ENCODE results near the gene PERCC1. TPM values are rescaled to one million over a fixed set of nuclear protein-coding genes. Genes with fewer than 3 reads are reported as not detected.

The PERCC1 gene
- polyA plus RNA-seq, 2 donors = not detected

DNA sequence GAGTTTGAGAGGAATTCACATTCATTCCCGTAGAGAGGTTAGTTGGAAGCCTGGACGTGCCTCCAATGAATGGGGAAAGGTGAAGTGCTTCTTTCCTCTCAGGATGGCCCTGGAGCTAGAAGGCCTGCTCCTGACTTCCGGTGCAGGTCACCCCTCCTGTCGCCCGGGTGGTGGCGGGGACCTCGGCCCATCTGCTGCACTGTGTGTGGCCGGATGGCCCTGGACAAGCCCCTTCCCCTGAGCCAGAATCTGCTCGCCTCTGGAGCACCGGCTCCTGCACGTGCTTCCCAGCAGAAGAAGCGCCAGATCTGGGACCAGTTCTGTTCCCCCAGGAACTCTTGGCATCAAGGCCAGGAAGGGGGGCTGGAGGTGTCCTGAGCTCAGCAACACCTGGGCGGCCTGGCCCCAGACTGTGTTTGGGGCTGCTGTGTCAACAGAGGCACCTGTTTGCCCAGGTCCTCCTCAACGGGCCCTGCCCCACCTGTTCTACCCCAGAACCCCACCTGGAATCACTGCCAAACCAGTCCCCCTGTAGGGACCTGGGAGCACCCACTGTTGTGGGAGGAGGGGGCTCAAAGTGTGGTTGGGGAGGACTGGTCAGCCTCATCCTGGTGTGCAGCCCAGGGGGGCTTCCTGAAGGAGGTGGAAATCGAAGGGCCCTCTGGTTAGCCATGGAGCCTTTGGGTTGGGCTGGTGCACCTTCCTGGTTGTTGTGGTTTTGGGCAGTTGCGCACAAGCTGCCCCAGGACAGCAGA is 5.1 kb upstream of the PERCC1 start:
- H3K9me3 ChIP-seq (ENCODE audit: control insufficient read depth in 2 of 2, insufficient read depth in 1 of 2, low read depth in 1 of 2, low read length in 1 of 2) = no peaks in the 10 kb centered on the region
- H3K36me3 ChIP-seq (ENCODE audit: control insufficient read depth in 2 of 2, insufficient read depth in 2 of 2, low read length in 1 of 2) = no peaks in the 10 kb centered on the region
- H3K27ac ChIP-seq (ENCODE audit: low read depth in 2 of 2, low read length in 1 of 2) = no peak overlapping the region
- WGBS, 2 donors = 80 to 85% methylated on average over 16 of the region's 16 CpGs
- no peaks in the 10 kb centered on the region for H3K27me3 ChIP-seq (ENCODE audit: control insufficient read depth in 1 of 2, insufficient read depth in 2 of 2, low read length in 2 of 2)
- H3K4me3 ChIP-seq (ENCODE audit: low read depth in 1 of 2, low read length in 2 of 2) = no peak overlapping the region
- no peaks in the 10 kb centered on the region for H3K4me1 ChIP-seq (ENCODE audit: control insufficient read depth in 2 of 2, insufficient read depth in 2 of 2, low read length in 1 of 2)

DNA sequence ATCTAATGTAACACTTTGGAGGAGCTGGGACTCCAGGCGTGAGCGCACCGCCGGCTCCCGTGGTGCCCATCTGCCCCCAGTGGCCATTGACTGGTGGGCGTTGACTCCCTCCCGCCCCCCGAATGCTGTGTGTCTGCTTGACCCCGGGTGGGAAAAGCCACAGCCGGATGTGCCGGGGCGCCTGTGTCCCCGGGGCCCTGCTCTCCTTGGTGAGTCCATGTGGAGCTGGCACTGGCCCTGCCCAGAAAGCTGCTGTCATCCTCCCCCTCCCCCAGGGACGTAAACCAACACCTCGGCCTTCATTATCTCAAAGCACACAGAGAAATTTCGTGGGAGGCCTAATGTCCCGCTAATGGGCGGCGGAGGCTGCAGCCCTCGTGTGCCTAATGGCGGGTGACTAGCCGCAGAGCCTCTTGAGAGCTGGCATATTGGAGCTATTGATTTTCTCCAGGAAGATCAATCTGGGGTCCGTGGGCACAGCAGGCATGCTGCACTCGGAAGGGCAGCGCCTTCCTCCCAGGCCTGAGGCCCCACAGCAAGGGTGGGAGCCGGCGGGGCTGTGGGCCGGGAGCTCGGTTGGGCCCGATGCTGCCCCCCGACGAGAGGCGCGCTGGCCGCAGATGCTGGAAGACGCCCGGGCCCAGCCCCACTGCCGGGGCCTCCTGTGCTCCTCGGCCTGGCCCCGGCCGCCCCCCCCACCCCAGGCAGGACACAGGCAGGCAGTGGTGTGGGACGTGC is 4.0 kb upstream of the PERCC1 start:
- H3K27ac ChIP-seq (ENCODE audit: low read depth in 2 of 2, low read length in 1 of 2) = no peak overlapping the region
- no peaks in the 10 kb centered on the region for H3K4me1 ChIP-seq (ENCODE audit: control insufficient read depth in 2 of 2, insufficient read depth in 2 of 2, low read length in 1 of 2)
- H3K9me3 ChIP-seq (ENCODE audit: control insufficient read depth in 2 of 2, insufficient read depth in 1 of 2, low read depth in 1 of 2, low read length in 1 of 2) = no peaks in the 10 kb centered on the region
- no peaks in the 10 kb centered on the region for H3K27me3 ChIP-seq (ENCODE audit: control insufficient read depth in 1 of 2, insufficient read depth in 2 of 2, low read length in 2 of 2)
- 78 to 79% methylated on average over 38 to 42 of the region's 42 CpGs for WGBS, 2 donors
- no peaks in the 10 kb centered on the region for H3K36me3 ChIP-seq (ENCODE audit: control insufficient read depth in 2 of 2, insufficient read depth in 2 of 2, low read length in 1 of 2)
- H3K4me3 ChIP-seq (ENCODE audit: low read depth in 1 of 2, low read length in 2 of 2) = no peak overlapping the region

DNA sequence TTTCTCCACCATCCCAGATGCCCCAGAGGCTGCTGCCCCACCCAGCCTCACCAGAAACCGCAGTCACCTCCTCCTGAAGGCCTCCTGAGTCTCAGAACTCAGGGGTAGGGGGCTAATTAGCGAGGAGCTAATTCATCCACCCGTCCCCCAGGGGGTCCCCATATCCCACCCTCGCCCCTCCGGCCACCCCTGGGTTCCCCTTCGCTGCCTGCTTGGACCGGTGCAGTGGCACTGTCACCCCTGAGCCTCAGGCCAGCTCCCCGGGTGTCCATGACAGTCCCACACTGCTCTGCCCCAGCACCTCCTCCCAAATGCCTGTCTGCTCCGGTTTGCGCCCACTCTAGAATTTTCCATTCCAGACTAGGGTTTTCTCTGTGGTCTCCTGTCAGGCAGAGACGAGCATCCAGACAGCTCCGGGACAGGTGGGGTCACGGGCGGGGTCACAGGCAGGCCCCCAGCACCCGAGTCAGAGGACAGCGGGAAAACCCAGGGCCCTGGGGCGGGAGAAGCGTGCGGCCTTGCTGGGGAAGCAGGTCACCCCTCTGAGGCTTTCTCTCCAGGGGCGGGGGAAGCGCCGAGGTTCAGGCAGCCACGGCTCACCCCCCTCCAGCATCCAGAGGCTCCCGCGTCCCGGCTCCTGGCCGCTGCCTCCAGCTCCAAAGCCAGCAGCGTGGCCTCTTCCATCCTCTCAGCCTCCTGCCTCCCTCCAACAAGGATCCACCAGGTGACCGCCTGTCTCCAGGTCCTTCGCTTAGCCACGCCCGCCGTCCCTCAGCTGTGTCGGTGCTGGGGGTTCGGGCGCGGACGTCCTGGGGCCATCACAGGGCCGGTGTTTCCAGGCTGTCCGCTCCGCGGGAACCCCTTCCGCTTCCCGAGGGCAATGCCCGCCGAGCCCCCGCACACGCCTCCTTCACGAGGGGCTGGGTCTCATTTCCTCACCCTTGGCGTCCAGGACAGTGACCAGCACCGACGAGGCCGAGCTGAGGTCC is 3.1 kb upstream of the PERCC1 start:
- H3K4me1 ChIP-seq (ENCODE audit: control insufficient read depth in 2 of 2, insufficient read depth in 2 of 2, low read length in 1 of 2) = no peaks in the 10 kb centered on the region
- 80 to 85% methylated on average over 50 to 53 of the region's 53 CpGs for WGBS, 2 donors
- H3K9me3 ChIP-seq (ENCODE audit: control insufficient read depth in 2 of 2, insufficient read depth in 1 of 2, low read depth in 1 of 2, low read length in 1 of 2) = no peaks in the 10 kb centered on the region
- no peak overlapping the region for H3K4me3 ChIP-seq (ENCODE audit: low read depth in 1 of 2, low read length in 2 of 2)
- H3K27ac ChIP-seq (ENCODE audit: low read depth in 2 of 2, low read length in 1 of 2) = no peak overlapping the region
- H3K36me3 ChIP-seq (ENCODE audit: control insufficient read depth in 2 of 2, insufficient read depth in 2 of 2, low read length in 1 of 2) = no peaks in the 10 kb centered on the region
- H3K27me3 ChIP-seq (ENCODE audit: control insufficient read depth in 1 of 2, insufficient read depth in 2 of 2, low read length in 2 of 2) = no peaks in the 10 kb centered on the region

DNA sequence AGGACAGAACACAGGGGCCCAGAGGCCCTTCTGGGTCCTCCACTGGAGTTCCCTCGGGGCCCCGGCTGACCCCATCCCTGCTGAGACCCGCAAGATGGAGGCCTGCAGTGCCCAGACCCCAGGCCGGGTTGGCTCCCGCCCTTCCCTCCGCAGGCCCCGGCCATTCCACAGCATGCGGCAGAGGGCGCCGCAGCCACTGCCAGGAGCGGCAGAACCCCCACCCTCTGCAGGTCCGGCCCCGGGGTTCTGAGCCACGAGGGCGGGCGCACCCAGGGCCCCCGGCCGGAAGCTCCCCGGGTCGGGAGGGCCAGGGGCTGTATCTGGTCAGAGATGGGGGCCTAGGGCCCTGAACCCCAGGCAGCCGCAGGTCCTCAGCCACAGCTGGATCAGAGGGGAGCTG is 2.4 kb upstream of the PERCC1 start:
- Histone ChIP-seq H3K9me3 (ENCODE audit: control insufficient read depth in 2 of 2, insufficient read depth in 1 of 2, low read depth in 1 of 2, low read length in 1 of 2) (no peaks in the 10 kb centered on the region), H3K4me3 (ENCODE audit: low read depth in 1 of 2, low read length in 2 of 2) (no peak overlapping the region), H3K36me3 (ENCODE audit: control insufficient read depth in 2 of 2, insufficient read depth in 2 of 2, low read length in 1 of 2) (no peaks in the 10 kb centered on the region), H3K27me3 (ENCODE audit: control insufficient read depth in 1 of 2, insufficient read depth in 2 of 2, low read length in 2 of 2) (no peaks in the 10 kb centered on the region), H3K4me1 (ENCODE audit: control insufficient read depth in 2 of 2, insufficient read depth in 2 of 2, low read length in 1 of 2) (no peaks in the 10 kb centered on the region), H3K27ac (ENCODE audit: low read depth in 2 of 2, low read length in 1 of 2) (no peak overlapping the region)
- WGBS, 2 donors = 23 to 38% methylated on average over 15 to 21 of the region's 21 CpGs

DNA sequence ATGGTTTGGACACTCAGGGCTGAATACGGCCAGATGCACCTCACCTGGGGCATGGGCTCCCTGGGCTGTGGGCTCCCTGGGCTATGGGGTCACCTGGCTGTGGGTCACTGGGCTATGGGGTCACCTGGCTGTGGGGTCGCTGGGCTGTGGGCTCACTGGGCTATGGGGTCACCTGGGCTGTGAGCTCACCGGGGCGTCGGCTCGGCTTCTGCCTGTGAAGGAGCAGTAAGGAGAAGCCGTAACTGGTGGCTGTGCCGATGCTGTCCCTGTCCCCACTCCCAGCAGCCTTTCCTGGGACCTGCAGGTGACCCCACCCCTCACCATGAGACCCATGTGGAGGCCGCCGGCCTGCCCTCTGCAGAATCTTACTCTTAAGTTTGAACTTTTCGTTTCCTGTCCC is 1.9 kb upstream of the PERCC1 start:
- WGBS, 2 donors = 79 to 80% methylated on average over 11 of the region's 11 CpGs

DNA sequence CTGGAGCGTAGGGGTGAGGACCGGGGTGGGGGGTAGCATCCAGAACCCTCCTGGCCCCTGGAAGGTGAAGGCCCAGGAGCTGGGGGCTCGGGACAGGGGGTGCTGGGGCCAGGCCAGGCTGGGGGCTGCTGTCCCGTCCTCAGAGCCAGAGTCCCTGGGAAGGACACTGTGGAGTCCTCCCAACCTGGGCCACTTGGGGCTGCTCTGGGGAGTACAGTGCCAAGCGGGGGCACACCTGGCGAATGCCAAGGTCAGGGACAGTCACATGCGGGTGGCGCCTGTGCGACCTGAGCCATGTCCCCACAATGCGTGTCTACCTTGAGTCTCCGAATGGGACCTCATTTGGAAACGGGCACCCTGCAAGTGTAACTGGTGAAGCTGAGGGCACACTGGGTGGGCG is 1.2 kb upstream of the PERCC1 start:
- no peak overlapping the region for H3K4me3 ChIP-seq (ENCODE audit: low read depth in 1 of 2, low read length in 2 of 2)

More for the DNA sequence above, 1.9 kb upstream of the PERCC1 start:
- no peak overlapping the region for H3K27ac ChIP-seq (ENCODE audit: low read depth in 2 of 2, low read length in 1 of 2)
- H3K9me3 ChIP-seq (ENCODE audit: control insufficient read depth in 2 of 2, insufficient read depth in 1 of 2, low read depth in 1 of 2, low read length in 1 of 2) = no peaks in the 10 kb centered on the region
- H3K27me3 ChIP-seq (ENCODE audit: control insufficient read depth in 1 of 2, insufficient read depth in 2 of 2, low read length in 2 of 2) = no peaks in the 10 kb centered on the region
- H3K4me3 ChIP-seq (ENCODE audit: low read depth in 1 of 2, low read length in 2 of 2) = no peak overlapping the region
- H3K36me3 ChIP-seq (ENCODE audit: control insufficient read depth in 2 of 2, insufficient read depth in 2 of 2, low read length in 1 of 2) = no peaks in the 10 kb centered on the region
- no peaks in the 10 kb centered on the region for H3K4me1 ChIP-seq (ENCODE audit: control insufficient read depth in 2 of 2, insufficient read depth in 2 of 2, low read length in 1 of 2)

DNA sequence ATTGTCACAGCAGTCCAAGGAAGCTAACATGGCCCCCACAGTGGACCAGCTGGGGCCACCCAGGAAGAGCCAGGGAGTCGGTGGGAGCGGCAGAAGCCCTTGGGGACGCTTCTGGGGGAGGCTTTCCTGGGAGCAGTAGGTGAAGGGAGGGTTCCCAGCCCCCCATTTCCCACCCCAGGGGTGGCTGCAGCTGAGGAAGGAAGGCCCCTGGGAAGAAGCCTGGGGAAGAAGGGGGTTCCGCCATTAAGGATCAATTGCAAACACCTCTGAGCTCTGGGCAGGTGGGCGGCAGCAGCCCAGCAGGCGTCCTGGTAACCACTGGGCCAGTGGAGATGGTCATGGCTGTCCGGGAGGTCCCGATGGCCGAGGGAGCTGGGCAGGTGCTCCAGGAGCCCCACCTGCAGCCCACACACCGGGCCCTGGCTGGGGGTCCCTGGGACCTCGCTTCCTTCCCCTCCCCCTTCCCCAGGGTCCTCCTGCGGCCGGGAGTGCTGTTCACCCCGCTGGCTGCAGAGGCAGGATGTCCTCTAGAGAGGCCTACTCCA is 592 bp upstream of the PERCC1 start:
- Histone ChIP-seq H3K4me1 (ENCODE audit: control insufficient read depth in 2 of 2, insufficient read depth in 2 of 2, low read length in 1 of 2) (no peaks in the 10 kb centered on the region), H3K4me3 (ENCODE audit: low read depth in 1 of 2, low read length in 2 of 2) (no peak overlapping the region), H3K27me3 (ENCODE audit: control insufficient read depth in 1 of 2, insufficient read depth in 2 of 2, low read length in 2 of 2) (no peaks in the 10 kb centered on the region), H3K36me3 (ENCODE audit: control insufficient read depth in 2 of 2, insufficient read depth in 2 of 2, low read length in 1 of 2) (no peaks in the 10 kb centered on the region), H3K27ac (ENCODE audit: low read depth in 2 of 2, low read length in 1 of 2) (no peak overlapping the region), H3K9me3 (ENCODE audit: control insufficient read depth in 2 of 2, insufficient read depth in 1 of 2, low read depth in 1 of 2, low read length in 1 of 2) (no peaks in the 10 kb centered on the region)
- WGBS, 2 donors = 54 to 55% methylated on average over 13 to 14 of the region's 14 CpGs

More for the DNA sequence above, 1.2 kb upstream of the PERCC1 start:
- 86 to 87% methylated on average over 13 of the region's 13 CpGs for WGBS, 2 donors
- Histone ChIP-seq H3K9me3 (ENCODE audit: control insufficient read depth in 2 of 2, insufficient read depth in 1 of 2, low read depth in 1 of 2, low read length in 1 of 2) (no peaks in the 10 kb centered on the region), H3K36me3 (ENCODE audit: control insufficient read depth in 2 of 2, insufficient read depth in 2 of 2, low read length in 1 of 2) (no peaks in the 10 kb centered on the region), H3K27ac (ENCODE audit: low read depth in 2 of 2, low read length in 1 of 2) (no peak overlapping the region), H3K4me1 (ENCODE audit: control insufficient read depth in 2 of 2, insufficient read depth in 2 of 2, low read length in 1 of 2) (no peaks in the 10 kb centered on the region), H3K27me3 (ENCODE audit: control insufficient read depth in 1 of 2, insufficient read depth in 2 of 2, low read length in 2 of 2) (no peaks in the 10 kb centered on the region)

DNA sequence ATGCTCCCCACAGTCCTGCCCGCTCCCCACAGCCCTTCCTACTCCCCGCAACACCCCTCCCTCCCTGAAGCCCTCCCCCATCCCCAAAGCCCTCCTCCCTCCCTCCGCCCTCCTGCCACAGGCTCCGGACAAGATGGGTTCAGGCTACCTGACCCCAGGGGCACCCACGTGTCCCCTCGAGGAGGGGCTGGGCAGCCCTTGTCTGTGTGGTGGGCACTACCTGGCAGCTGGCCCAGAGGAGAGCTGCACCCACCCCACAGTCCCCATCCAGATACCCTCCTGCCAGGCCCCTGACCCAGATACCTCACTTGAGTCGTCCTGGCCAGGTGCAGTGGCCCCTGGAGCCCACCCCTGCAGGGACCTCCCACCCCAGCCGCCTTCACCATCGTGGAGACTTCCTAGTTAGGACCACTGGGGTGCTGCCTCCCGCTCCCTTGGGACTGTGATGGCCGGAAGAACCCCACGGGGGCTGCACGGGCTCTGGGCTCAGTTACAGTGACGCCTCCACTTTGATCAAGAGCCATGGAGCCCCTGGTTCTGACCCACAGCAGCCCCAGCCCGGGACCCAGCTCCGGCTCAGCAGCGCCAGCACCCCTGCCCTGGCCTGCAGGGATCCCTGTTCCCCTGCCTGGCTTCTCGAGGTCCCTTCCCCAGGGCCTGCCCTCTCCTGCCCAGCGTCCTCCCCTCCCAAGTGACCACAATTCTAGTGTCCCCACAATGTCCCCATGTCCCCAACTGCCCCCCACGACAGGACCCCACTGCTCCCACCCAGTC is 806 bp downstream of the PERCC1 start:
- H3K4me1 ChIP-seq (ENCODE audit: control insufficient read depth in 2 of 2, insufficient read depth in 2 of 2, low read length in 1 of 2) = no peaks in the 10 kb centered on the region
- no peak overlapping the region for H3K27ac ChIP-seq (ENCODE audit: low read depth in 2 of 2, low read length in 1 of 2)

More for the DNA sequence above, 806 bp downstream of the PERCC1 start:
- Histone ChIP-seq H3K36me3 (ENCODE audit: control insufficient read depth in 2 of 2, insufficient read depth in 2 of 2, low read length in 1 of 2) (no peaks in the 10 kb centered on the region), H3K9me3 (ENCODE audit: control insufficient read depth in 2 of 2, insufficient read depth in 1 of 2, low read depth in 1 of 2, low read length in 1 of 2) (no peaks in the 10 kb centered on the region), H3K27me3 (ENCODE audit: control insufficient read depth in 1 of 2, insufficient read depth in 2 of 2, low read length in 2 of 2) (no peaks in the 10 kb centered on the region), H3K4me3 (ENCODE audit: low read depth in 1 of 2, low read length in 2 of 2) (no peak overlapping the region)
- 70 to 72% methylated on average over 19 to 20 of the region's 20 CpGs for WGBS, 2 donors

Measured in esophagus (tissue), 2 donors.